Amniotic epithelial cell (primary cell): ENCODE data around the gene PHACTR2.
"Not testable (repeated sequence)": the region's sequence is repeated elsewhere in the genome, so short reads cannot be mapped to it uniquely, and the experiment has no call there.

Experiments
- DNase-seq: peaks from one replicate; pipeline ENCODE4 v3.0.0-alpha.2; 2010; ENCODE audit warnings: low read depth

The PHACTR2 gene

DNA sequence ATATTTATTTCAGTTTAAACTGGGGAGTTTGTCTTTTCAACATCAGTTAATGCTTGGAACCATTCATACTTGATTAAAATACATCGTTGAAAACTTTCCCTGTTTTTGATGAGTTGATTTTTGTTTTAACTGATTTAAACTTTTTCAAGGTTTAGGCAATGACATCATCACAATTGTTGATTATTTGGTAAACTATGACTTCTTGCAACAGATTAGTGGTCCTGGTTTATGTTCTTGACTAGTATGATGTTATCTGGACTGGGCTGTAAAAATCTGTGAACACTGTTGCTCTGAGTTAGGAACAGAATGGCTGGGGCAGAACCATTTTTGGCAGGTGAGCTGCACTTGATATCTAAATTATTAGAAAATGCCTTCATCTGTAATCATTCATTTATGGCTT is 186.5 kb downstream of the PHACTR2 start, which contains the start of gene ZC2HC1B:
Gene ZC2HC1B (plus strand): TSS at position 241 of the 400 bp plus-strand sequence. CDS start 66 bp downstream, at position 307.
- peak; percentile 29 for DNase-seq

DNA sequence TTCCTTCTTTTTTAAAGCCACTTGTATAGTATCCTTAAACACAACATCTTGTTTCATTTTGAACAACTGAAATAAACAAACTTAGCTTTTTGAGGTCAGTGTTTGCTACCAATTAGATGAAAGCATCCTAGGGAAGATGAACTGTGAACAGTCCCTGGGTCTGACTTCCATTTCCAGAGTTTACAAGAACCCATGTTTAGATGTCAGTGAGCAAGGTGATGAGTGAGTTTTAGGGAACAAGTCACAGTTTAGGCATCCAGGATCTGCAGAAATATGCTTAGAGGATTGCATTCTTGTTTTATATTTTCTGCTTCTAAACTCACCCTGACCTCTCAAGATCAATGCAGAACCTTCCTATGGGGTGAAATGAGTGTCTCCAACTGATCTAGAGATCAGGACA is 189.5 kb downstream of the PHACTR2 start:
- no peak for DNase-seq

DNA sequence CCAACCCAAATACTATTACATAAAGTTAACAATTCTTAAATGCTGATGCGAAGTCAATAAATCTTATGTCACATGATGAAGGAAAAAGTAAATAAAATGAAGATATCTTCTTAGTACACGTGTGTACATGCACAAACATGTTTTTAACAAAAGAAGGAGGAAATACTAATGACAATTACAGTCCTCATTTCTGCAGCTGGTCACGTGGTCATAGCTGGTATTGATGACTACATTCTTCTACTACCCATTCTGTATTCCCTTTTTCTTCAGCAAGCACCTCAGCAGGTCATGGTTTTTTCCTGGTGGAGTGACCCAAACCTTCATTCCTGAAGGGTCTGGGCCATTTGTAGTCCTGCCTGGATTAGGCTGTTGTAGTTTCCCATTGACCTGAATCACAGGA is 191.0 kb downstream of the PHACTR2 start:
- not testable (repeated sequence) for DNase-seq

DNA sequence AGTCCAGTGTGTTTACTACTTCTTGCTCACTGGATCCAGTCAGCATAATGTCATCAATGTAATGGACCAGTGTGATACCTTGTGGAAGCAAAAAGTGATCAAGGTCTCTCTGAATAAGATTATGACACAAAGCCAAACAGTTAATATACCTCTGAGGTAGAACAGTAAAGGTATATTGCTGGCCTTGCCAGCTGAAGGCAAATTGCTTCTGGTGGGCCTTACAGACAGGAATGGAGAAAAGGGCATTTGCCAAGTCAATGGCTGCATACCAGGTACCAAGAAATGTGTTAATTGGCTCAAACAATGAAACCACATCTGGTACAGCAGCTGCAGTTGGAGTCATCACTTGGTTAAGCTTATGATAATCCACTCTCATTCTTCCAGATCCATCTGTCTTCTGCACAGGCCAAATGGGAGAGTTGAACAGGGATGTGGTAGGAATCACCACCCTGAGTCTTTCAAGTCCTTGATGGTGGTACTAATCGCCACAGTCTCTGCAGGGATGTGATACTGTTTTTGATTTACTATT is 193.5 kb downstream of the PHACTR2 start:
- DNase-seq, result not testable (repeated sequence)

DNA sequence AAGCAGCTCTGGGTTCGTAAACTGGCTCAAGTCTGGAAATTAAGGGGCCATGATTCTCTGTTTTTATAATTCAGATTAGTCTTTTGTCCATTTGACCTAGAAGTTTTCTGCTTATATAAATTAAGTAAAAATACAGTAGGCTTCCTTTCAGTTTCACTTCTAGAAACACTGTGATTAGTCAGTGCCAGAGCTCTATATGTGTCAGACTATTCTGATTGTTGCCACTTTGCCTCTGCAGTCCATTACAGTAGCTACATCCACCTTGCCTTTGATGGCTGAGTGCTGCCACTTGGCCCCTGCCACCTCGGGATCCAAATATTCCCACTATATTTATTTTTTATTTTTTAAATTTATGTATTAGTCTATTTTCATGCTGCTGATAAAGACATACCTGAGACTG is 194.4 kb downstream of the PHACTR2 start:
- DNase-seq, result peak; percentile 16

DNA sequence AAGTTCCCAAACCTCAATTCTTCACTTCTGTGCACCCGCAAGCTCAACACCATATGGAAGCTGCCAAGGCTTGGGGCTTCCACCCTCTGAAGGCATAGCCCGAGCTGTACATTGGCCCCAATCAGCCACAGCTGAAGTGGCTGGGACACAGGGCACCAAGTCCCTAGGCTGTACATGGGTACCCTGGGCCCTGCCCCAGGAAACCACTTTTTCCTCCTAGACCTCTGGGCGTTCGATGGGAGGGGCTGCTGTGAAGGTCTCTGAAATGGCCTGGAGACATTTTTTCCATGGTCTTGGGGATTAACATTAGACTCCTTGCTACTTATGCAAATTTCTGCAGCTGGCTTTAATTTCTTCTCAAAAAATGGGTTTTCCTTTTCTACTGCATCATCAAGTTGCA is 195.8 kb downstream of the PHACTR2 start:
- DNase-seq, result not testable (repeated sequence)

DNA sequence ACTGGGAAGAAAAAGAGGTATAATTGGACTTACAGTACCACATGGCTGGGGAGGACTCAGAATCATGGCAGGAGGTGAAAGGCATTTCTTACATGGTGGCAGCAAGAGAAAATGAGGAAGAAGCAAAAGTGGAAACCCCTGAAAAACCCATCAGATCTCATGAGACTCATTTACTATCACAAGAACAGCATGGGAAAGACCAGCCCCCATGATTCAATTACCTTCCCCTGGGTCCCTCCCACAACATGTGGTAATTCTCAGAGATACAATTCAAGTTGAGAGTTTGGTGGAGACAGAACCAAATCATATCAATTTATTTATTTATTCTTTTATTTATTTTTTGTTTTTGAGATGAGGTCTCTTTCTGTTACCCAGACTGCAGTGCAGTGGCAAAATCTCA is 196.7 kb downstream of the PHACTR2 start:
- not testable (repeated sequence) for DNase-seq

DNA sequence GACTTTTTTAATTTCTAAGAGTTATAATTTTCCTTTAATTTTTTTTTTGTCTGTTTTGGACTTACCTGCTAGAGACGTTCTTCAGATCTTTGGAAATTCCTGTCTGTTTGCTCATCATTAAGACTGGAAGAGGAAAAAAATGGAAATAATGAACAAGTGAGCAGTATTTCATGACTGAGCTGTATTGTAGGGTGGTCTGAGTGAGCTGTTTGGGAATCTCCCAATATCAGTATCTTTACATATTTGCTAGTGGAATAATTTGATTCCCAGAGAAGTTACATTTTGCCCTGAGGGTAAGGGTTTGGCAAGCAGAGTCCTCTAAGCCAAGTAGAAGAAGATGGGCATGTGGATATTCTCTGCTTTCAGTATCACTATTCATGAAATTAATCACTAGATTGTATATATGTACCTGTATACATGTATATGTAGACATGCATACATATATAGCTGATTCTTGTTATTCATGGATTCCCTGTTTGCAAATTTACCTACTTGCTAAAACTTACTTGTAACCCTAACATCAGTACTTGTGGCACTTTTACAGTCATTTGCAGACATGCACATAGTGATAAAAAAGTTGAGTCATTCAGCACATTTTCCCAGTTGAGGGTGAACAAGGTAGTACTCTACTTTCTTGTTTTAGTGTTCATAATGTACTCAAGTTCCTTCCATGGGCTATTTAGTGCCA is 200.0 kb downstream of the PHACTR2 start:
- no peak for DNase-seq

DNA sequence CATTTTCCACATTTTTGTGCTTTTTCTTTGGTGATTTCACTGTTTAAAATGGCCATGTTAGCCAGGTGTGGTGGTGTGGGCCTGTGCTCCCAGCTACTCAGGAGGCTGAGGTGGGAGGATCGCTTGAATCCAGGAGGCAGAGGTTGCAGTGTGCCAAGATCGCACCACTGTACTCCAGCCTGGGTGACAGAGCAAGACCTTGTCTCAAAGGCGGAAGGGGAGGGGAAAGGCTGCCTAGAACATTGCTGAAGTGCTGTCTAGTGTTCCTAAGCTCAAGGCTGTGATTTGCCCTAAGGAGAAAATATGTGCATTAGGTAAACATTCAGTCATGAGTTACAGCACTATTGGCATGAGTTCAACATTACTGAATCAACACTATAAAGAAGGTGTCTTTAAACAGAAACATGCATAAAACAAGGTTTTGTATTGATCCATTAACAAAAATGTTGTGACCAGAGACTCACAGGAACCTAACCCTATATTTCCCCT is 200.6 kb downstream of the PHACTR2 start:
- DNase-seq, result peak; percentile 20

DNA sequence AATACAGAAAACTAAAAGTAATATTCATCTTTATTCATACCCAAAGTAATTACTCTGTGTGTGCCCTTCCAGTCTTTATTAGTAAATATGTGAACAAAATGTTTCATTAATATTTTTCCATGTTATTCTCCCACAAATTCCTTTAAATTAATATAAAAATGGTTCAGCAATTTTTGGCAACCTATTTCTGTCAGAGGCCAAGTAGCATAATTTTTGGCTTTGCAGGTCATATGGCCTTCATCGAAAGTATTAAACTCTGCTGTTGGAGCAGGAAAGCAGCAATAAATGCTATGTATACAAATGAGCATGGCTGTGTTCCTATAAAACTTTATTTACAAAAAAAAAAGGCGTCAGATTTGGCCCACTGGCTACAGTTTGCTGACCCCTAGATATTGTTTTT is 202.6 kb downstream of the PHACTR2 start:
- no peak for DNase-seq
